Tibial artery (tissue), 4 donors: ENCODE data around the gene HACD2.

Experiments used
- DNase-seq, 2 donors: peaks; one replicate each; pipeline ENCODE4 v3.0.0-alpha.2; 2019
- H3K27ac ChIP-seq, 2 donors: fragments of 200-600 bp; sonication (generic) in 1 of 2; 1 replicate in 1 of 2; 2 replicates in 1 of 2; pipeline ENCODE4 v1.5.1; 2018 to 2019; ENCODE audit warnings: mild to moderate bottlenecking in 1 of 2
- H3K27me3 ChIP-seq, 2 donors: fragments of 200-600 bp; sonication (generic) in 1 of 2; one replicate each; pipeline versions ENCODE4 v1.5.1 to v1.6.0; 2016 to 2019
- H3K36me3 ChIP-seq, 3 donors: fragments of 200-600 bp; sonication (generic) in 2 of 3; one replicate each; pipeline ENCODE4 v1.5.1; 2016 to 2019; ENCODE audit warnings: mild to moderate bottlenecking in 2 of 3
- H3K4me1 ChIP-seq, 4 donors: fragments of 200-600 bp; sonication (generic) in 2 of 4; 1 replicate in 3 of 4; 2 replicates in 1 of 4; pipeline ENCODE4 v1.5.1; 2016 to 2019
- H3K4me3 ChIP-seq, 2 donors: fragments of 200-600 bp; sonication (generic) in 1 of 2; 1 replicate in 1 of 2; 2 replicates in 1 of 2; pipeline ENCODE4 v1.5.1; 2018 to 2019; ENCODE audit warnings: mild to moderate bottlenecking in 2 of 2
- H3K9me3 ChIP-seq, 3 donors: fragments of 200-600 bp; sonication (generic) in 1 of 3; one replicate each; pipeline ENCODE4 v1.5.1; 2016 to 2019
- intact Hi-C: fragments of 100-400 bp; cut with DNase I; formaldehyde crosslinking; loops from one replicate; pipeline ENCODE4 v1.15.0; 2023; ENCODE audit warnings: low total_unique reads
- TF ChIP-seq, protein P1 (sequence below), 2 experiments: fragments of 200-600 bp in 1 of 2; fragments of 450-650 bp in 1 of 2; IDR thresholded peaks; one replicate each; pipeline ENCODE4 v1.5.1; 2017 to 2019; ENCODE audit warnings: antibody characterized with exemption in 2 of 2, mild to moderate bottlenecking in 1 of 2, moderate library complexity in 1 of 2

Gene HACD2

DNA sequence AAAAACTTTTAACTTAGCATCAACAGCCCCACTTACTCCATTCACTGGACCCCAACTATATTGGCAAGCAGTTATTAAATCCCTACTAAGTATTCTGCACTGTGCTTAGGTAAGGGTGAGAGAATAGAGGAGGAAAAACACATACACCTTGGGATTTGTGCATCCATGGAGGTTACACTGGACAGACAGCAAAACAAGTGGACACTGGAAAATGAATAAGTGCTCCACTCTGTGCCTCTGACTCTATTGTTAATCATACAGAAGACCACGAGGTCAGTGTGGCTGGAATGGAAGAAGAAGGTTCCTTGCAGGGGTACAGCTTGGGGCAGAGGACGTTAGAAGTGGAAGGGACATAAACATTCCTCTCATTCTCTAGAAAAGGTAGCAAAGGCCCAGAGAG is 139.2 kb downstream of the HACD2 start:
- no peak for DNase-seq
- Histone ChIP-seq H3K4me3 (peak overlapping the region; percentile 78), H3K27ac (peak overlapping the region; percentile 90 to 96), H3K27me3 (no peaks in the 10 kb centered on the region), H3K4me1 (peaks cover 0 to 60% (median 18%) of the 10 kb centered on the region in 4 donors), H3K9me3 (no peaks in the 10 kb centered on the region), H3K36me3 (no peaks in the 10 kb centered on the region)
- TF ChIP-seq, protein P1, sequence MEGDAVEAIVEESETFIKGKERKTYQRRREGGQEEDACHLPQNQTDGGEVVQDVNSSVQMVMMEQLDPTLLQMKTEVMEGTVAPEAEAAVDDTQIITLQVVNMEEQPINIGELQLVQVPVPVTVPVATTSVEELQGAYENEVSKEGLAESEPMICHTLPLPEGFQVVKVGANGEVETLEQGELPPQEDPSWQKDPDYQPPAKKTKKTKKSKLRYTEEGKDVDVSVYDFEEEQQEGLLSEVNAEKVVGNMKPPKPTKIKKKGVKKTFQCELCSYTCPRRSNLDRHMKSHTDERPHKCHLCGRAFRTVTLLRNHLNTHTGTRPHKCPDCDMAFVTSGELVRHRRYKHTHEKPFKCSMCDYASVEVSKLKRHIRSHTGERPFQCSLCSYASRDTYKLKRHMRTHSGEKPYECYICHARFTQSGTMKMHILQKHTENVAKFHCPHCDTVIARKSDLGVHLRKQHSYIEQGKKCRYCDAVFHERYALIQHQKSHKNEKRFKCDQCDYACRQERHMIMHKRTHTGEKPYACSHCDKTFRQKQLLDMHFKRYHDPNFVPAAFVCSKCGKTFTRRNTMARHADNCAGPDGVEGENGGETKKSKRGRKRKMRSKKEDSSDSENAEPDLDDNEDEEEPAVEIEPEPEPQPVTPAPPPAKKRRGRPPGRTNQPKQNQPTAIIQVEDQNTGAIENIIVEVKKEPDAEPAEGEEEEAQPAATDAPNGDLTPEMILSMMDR (IDR thresholded peaks at IDR 0.05) = no peak
- intact Hi-C loops = loop anchor here (2.0 kb wide), 1 partner anchor 117 kb away; no protein-coding TSS in a partner anchor

DNA sequence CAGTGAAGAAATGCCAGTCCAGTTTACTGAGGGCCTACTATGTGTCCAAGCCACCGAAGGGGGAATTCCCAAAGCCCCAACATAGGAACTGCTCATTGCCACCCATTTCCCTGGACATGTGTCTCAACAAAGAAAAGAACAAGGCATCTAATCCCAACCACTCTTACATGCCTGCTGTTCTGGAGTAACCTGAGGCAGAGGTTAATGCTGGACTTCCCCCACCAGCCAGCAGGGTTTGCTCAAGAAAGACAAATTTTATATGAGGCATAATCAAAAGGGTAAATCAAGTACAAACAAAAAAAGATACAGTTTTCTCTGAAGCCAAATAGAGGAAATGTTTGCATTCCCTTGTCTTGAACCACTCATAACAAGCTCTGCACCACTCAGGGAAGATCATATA is 140.1 kb downstream of the HACD2 start:
- DNase-seq = no peak
- Histone ChIP-seq H3K4me1 (peaks cover 0 to 61% (median 20%) of the 10 kb centered on the region in 4 donors), H3K36me3 (no peaks in the 10 kb centered on the region), H3K9me3 (no peaks in the 10 kb centered on the region), H3K27me3 (no peaks in the 10 kb centered on the region), H3K27ac (peak overlapping the region; percentile 90 to 96), H3K4me3 (peak overlapping the region; percentile 78)
- intact Hi-C loops = no loop called here
- TF ChIP-seq, protein P1 (IDR thresholded peaks at IDR 0.05) = peak; percentile 7 to 25

DNA sequence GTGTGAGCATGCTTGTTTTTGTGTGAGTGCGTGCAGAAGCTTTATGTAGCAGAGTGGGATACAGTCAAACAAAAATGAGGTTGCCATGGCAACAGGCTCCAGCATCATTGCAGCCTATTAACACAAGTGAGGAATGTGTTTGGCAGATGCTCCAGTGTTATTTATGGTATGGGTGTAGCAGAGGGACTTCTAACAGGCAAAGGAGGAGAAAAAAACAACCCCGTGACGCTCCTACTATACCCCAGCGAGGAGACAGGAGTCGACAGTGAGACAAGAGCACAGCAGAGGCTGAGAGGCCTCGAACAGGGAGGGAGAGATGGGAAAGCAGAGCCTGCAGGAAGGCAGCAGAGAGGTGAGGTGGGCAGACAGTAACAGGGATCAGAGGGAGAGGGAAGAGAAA is 140.8 kb downstream of the HACD2 start:
- no peaks in the 10 kb centered on the region for H3K27me3 ChIP-seq
- intact Hi-C loops = no loop called here
- peaks cover 0 to 67% (median 20%) of the 10 kb centered on the region in 4 donors for H3K4me1 ChIP-seq
- H3K9me3 ChIP-seq = no peaks in the 10 kb centered on the region
- peak overlapping the region; percentile 90 to 96 for H3K27ac ChIP-seq
- TF ChIP-seq, protein P1 (IDR thresholded peaks at IDR 0.05) = no peak
- no peaks in the 10 kb centered on the region for H3K36me3 ChIP-seq
- H3K4me3 ChIP-seq = peak overlapping the region; percentile 78
- DNase-seq = no peak

DNA sequence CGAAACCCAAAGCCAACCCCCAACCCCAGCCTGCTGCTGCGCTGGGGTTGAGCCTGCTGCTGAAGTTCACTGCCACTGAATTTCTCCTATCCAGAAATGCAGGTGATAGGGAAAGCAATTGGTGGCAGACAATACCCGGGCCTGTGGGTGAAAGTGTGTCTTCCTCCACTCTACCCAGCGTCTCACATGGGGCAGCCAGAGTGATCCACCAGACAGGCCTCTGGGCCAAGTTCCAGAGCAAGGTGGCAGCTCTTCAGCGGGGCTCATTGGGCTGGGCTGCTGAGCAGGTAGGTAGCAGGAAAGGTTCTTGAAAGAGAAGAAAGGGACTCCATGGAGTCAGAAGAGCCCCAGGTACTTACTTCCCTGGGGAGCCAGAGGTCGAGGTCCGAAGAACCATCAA is 141.9 kb downstream of the HACD2 start:
- H3K27me3 ChIP-seq = no peaks in the 10 kb centered on the region
- peak overlapping the region; percentile 20 to 78 for H3K4me3 ChIP-seq
- peak overlapping the region; percentile 90 to 96 for H3K27ac ChIP-seq
- TF ChIP-seq, protein P1 (IDR thresholded peaks at IDR 0.05) = no peak
- H3K9me3 ChIP-seq = no peaks in the 10 kb centered on the region
- H3K4me1 ChIP-seq = peaks cover 0 to 78% (median 21%) of the 10 kb centered on the region in 4 donors
- no peak for DNase-seq
- H3K36me3 ChIP-seq = no peaks in the 10 kb centered on the region
- intact Hi-C loops = no loop called here

DNA sequence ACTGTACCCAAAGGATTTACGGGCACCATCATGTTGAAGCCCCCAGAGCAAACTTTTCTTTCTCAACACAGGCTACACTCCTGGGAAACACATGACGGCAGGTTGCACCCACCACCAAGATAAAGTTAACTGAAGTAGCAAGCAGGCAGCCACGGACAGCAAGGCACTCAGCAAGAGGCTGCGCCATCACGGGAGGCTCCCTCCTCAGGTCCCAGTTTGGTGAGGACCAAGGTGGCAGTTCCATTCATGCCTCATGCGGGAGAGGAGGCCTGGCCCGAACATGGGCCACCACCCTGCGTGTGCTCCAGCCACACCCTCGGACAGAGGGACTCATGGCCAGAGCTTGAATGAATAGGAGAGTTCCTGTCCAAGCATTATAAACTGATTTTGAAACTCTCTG is 142.7 kb downstream of the HACD2 start:
- Histone ChIP-seq H3K4me1 (peaks cover 0 to 86% (median 21%) of the 10 kb centered on the region in 4 donors), H3K27ac (peak overlapping the region; percentile 90 to 96), H3K27me3 (no peaks in the 10 kb centered on the region), H3K9me3 (no peaks in the 10 kb centered on the region), H3K36me3 (no peaks in the 10 kb centered on the region), H3K4me3 (peak overlapping the region in 1 of 2 donors; percentile 78)
- TF ChIP-seq, protein P1 (IDR thresholded peaks at IDR 0.05) = no peak
- intact Hi-C loops = no loop called here
- DNase-seq = no peak
